GM12864 (cell line): ENCODE measurements around the gene TRH.
A peak's percentile ranks its signal among the peaks of the same experiment; 100 is the strongest.

Source experiments
- DNase-seq: peaks from one replicate; pipeline ENCODE4 v3.0.0-alpha.2; 2011; ENCODE audit warnings: low read depth
- H3K4me3 ChIP-seq: 2 replicates; pipeline ENCODE4 v1.5.1; 2011; ENCODE audit warnings: mild to moderate bottlenecking, low read depth, low read length, control low read depth
- TF ChIP-seq, protein P1 (sequence below): IDR thresholded peaks from 2 replicates; pipeline ENCODE4 v1.5.1; 2011; ENCODE audit warnings: low read depth, mild to moderate bottlenecking, moderate library complexity, low read length, control low read depth, inconsistent platforms; ENCODE audit errors: missing control alignments

Gene TRH

DNA sequence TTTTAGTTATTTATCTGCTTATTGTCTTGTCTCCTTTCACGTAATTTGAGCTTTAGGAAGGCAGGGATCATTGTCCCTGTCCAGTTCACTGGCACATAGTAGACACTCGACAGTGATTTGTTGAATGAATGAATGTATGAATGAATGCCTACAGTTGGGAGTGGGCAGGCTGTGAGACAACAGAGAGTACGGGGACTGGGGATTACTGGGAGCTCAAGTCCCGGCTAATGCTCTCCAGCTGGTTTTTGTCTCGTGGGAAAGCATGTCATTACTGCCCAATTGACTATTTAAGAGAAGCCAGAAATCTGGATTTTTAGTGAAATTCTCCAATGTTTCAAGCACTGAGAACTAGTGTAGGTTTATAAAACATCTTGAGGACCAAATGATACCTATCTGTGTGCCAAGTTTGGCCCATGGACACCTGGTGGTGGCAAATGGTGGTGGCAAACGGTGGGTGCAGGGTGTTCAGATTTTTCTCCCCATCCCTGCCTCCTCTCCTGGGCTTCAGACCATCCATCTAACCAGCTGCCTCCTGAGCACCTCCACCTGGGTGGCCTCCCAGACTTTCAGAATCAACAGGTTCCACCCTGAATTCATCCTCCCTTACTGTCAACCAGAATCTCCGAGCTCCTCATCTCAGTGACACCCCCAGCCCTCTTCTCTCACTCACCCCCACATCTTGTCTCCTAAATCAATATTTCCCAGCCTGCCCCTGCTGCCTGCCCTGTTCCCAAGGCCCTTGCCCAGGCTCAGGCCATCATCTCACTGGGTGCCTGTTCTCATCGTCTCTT, 36.2 kb upstream of the TRH start:
- H3K4me3 ChIP-seq: no peak overlapping the region
- TF ChIP-seq, protein P1, sequence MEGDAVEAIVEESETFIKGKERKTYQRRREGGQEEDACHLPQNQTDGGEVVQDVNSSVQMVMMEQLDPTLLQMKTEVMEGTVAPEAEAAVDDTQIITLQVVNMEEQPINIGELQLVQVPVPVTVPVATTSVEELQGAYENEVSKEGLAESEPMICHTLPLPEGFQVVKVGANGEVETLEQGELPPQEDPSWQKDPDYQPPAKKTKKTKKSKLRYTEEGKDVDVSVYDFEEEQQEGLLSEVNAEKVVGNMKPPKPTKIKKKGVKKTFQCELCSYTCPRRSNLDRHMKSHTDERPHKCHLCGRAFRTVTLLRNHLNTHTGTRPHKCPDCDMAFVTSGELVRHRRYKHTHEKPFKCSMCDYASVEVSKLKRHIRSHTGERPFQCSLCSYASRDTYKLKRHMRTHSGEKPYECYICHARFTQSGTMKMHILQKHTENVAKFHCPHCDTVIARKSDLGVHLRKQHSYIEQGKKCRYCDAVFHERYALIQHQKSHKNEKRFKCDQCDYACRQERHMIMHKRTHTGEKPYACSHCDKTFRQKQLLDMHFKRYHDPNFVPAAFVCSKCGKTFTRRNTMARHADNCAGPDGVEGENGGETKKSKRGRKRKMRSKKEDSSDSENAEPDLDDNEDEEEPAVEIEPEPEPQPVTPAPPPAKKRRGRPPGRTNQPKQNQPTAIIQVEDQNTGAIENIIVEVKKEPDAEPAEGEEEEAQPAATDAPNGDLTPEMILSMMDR: peak; percentile 42
- DNase-seq: no peak

DNA sequence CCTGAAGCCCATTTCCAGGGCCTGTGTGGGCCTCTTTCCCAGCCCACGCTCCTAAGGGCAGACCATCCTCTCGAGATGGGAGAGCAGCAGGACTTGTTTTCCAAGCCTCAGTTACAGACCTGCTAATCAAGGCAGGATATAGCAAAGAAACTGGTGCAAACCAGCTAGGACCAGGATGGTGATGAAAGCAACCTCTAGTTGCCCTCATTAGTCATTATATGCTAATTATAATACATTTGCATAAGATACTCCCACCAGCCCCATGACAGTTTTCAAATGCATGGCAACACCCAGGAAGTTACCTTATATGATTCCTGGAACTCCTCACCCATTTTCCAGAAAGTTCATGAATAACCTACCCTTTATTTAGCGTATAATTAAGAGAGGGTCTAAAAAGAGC, 34.4 kb upstream of the TRH start:
- TF ChIP-seq, protein P1: no peak
- DNase-seq: no peak
- no peak overlapping the region for H3K4me3 ChIP-seq

DNA sequence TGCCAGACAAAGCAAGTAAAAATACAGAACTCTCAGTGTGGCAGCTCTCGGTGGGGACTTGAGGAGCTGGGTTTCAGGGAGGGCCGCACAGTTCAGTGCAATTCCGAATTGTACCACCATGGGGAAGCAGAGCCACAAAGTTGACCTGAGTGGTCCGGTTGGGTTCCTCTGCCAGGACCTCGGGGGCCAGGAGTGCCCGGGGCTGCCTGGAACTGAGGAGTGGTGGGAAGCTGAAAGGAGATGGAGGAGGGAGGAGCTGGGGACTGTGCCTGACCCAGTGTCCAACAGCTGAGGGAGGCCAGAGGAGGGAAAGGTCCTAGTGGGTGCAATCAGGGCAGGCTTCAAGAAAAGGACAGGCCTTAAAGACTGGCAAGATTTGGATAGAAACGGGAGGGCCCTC, 32.2 kb upstream of the TRH start:
- TF ChIP-seq, protein P1: peak; percentile 87
- DNase-seq: no peak

DNA sequence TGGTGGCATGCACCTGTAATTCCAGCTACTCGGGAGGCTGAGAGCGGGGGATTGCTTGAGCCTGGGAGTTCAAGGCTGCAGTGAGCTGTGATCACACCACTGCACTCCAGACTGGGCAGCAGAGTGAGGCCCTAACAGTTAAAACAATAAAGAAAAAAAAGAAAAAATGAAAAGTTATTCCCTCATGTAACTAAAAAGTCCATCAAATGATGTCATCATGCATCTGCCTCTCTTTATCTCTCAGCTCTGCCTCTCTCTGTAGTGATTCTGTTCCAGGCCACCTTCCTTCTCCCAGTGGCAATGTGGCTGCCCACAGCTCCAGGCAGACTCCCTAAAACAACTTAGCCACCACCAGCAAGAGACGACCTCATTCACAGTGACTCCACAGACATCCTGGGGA, 31.5 kb upstream of the TRH start:
- no peak for DNase-seq
- TF ChIP-seq, protein P1: no peak
- H3K4me3 ChIP-seq: no peak overlapping the region

More for the DNA sequence above, 32.2 kb upstream of the TRH start:
- H3K4me3 ChIP-seq: no peak overlapping the region

DNA sequence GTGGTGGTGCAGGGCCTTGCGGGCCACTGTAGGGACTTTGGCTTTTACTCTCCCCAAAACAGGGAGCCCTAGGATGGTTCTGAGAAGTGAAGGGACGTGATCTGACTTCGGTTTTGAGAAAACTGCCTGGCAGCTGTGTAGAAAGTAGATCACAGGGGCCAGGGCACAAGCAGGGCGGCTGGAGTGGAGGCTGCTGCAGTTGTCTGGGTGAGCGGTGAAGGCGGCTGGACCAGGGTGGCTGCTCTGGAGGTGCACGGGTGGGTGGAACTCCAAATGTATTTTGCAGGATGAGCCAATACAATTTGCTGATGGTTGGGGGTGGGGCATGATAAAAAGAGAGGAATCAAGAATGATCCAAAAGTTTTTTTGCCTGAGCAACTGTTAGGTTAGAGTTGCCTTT, 29.8 kb upstream of the TRH start:
- TF ChIP-seq, protein P1: no peak
- no peak for DNase-seq
- H3K4me3 ChIP-seq: no peak overlapping the region

DNA sequence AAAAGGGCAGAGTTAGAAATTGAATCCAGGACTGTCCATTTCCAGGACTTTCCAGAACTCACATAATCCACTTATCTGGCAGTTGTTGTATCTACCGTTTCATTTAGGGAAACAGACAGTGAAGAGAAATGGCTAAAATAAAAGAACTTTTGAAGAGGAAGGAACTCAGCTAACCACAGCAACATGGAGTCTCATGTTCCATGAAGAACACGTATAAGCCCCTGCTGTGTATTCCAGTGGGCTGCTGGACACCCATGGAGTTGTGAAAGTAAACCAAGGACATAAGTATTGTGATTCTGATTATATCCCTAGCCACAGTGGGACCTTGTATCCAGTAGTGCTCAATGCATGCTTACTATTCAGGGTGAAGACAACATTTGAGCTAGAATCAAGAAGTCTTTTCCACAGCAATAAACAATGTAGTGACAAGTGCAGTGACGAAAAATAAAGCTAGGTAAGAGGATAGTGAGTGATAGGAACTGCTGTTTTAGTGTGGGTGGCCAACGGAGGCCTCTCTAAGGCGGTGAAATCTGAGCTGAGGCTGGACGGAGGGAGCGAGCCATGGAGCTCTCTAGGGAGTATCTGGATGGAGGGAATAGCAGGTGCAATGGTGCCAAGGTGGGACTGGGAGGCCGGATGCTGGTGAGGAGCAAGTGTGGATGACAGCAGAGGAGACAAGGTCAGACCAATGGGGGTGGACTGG, 26.8 kb upstream of the TRH start:
- TF ChIP-seq, protein P1: no peak
- no peak for DNase-seq
- H3K4me3 ChIP-seq: no peak overlapping the region
